Panc1 (cell line): ENCODE data around the gene C1RL. TPM values are rescaled to one million over a fixed set of nuclear protein-coding genes. Genes with fewer than 3 reads are reported as not detected.

Experiments used
- ATAC-seq: fragments of 200-7000 bp; cut with Tn5 transposase; 2 replicates; pipeline ENCODE4 v1.9.1; 2020; ENCODE audit warnings: mild to moderate bottlenecking, moderate library complexity
- BruUV-seq: library from RNA; stranded (reverse); fragments of 400-500 nt; replicated peaks from 2 replicates; lab custom pipeline; 2021; lab: Mats Ljungman, UMichigan
- CTCF ChIA-PET: fragments of 300-600 bp; sonication (Branson Sonifier 250); formaldehyde crosslinking; loops from one replicate; lab custom pipeline; 2022; ENCODE audit warnings: antibody characterized with exemption; lab: Charles Lee
- POLR2A ChIA-PET: fragments of 300-600 bp; sonication (Branson Sonifier 250); formaldehyde crosslinking; loops from one replicate; lab custom pipeline; 2022; ENCODE audit warnings: antibody characterized with exemption; lab: Charles Lee
- DNase-seq: peaks from one replicate; pipeline ENCODE4 v3.0.0-alpha.2; 2010; ENCODE audit warnings: low read depth, low spot score
- H3K27ac ChIP-seq: 2 replicates; pipeline ENCODE4 v1.5.1; 2011; ENCODE audit warnings: mild to moderate bottlenecking, low read length, inconsistent platforms
- H3K27me3 ChIP-seq: fragments of 200-500 bp; sonication (Bioruptor generic); 2 replicates; pipeline ENCODE4 v1.6.0; 2014; ENCODE audit warnings: low read length, inconsistent platforms; ENCODE audit not compliant: control insufficient read depth, insufficient read depth
- H3K36me3 ChIP-seq: fragments of 200-500 bp; sonication (Bioruptor generic); 2 replicates; pipeline ENCODE4 v1.5.1; 2014; ENCODE audit warnings: inconsistent platforms, mild to moderate bottlenecking, low read length, moderate library complexity; ENCODE audit not compliant: control insufficient read depth, insufficient read depth
- H3K4me1 ChIP-seq: 2 replicates; pipeline ENCODE4 v1.5.1; 2011; ENCODE audit warnings: inconsistent platforms, mild to moderate bottlenecking, low read length, moderate library complexity; ENCODE audit not compliant: control insufficient read depth, insufficient read depth
- H3K4me3 ChIP-seq, 2 experiments: 2 replicates each; pipeline ENCODE4 v1.5.1; 2011 to 2012; ENCODE audit warnings: low read depth in 2 of 2, low read length in 2 of 2, mild to moderate bottlenecking in 2 of 2, inconsistent platforms in 1 of 2, moderate library complexity in 1 of 2
- H3K9me3 ChIP-seq: fragments of 200-500 bp; sonication (Bioruptor generic); 2 replicates; pipeline ENCODE4 v1.5.1; 2014; ENCODE audit warnings: low read depth, mild to moderate bottlenecking, inconsistent platforms, low read length, moderate library complexity; ENCODE audit not compliant: control insufficient read depth, insufficient read depth
- CTCF ChIP-seq: fragments of 450-650 bp; IDR thresholded peaks from 2 replicates; pipeline ENCODE4 v1.5.1; 2017; ENCODE audit warnings: mild to moderate bottlenecking
- POLR2AphosphoS5 ChIP-seq: IDR thresholded peaks from 2 replicates; pipeline ENCODE4 v1.6.1; 2012; ENCODE audit warnings: mild to moderate bottlenecking, low read depth, low read length, moderate library complexity
- SIN3A ChIP-seq: IDR thresholded peaks from 2 replicates; pipeline ENCODE4 v1.6.1; 2012; ENCODE audit warnings: low read depth, mild to moderate bottlenecking, low read length, moderate library complexity, borderline replicate concordance; ENCODE audit not compliant: insufficient read depth
- TCF7L2 ChIP-seq: IDR thresholded peaks from 2 replicates; pipeline ENCODE4 v1.6.1; 2011; ENCODE audit warnings: mild to moderate bottlenecking, low read depth, low read length, inconsistent platforms
- in situ Hi-C: cut with HindIII; loops from 2 replicates; pipeline ENCODE4 v1.10.0; 2016; ENCODE audit warnings: low sequenced_read_pairs, low pct_unique_long_range_greater_than_20kb
- intact Hi-C: fragments of 100-400 bp; cut with micrococcal nuclease; formaldehyde crosslinking; loops from one replicate; pipeline ENCODE4 v1.10.0; 2022; ENCODE audit not compliant: unreplicated experiment
- total RNA-seq: library from RNA; stranded (reverse); gene quantifications from one replicate; pipeline ENCODE4 v1.2.1, GENCODE V29; 2021; ENCODE audit not compliant: unreplicated experiment
- TF ChIP-seq, protein P1 (sequence below), 2 experiments: IDR thresholded peaks; 2 replicates each; pipeline ENCODE4 v1.6.1; 2011 to 2012; ENCODE audit warnings: low read depth in 2 of 2, control low read depth in 1 of 2, low read length in 1 of 2, mild to moderate bottlenecking in 1 of 2, moderate library complexity in 1 of 2; ENCODE audit not compliant: insufficient read depth in 1 of 2

The C1RL gene
- total RNA-seq, 1 experiment from 2014 or later = 10.7 TPM

DNA sequence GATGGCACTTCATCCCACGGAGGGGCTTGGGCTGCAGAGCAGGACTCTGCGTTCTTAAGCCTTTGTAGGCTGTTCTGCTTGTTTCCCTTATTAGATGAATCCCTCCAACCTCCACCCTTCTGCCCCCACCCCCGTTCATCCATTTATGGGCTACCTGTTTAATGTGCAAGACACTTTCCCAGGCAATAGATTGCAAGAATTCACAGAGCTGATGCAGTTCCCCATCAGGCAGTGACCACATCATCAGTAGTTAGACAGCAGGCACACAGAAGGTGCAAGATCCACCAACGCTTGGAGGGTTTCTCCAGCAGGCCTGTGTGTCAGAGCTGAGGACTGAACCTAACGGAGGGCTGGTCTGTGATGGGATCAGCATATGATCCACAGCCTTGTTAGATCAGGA lies 15.5 kb downstream of the C1RL start:
- no TSS peak for BruUV-seq
- no peaks in the 10 kb centered on the region for H3K36me3 ChIP-seq
- H3K4me1 ChIP-seq = no peaks in the 10 kb centered on the region
- intact Hi-C loops (no loop called here), in situ Hi-C loops (no loop called here)
- no peaks in the 10 kb centered on the region for H3K27me3 ChIP-seq
- no peak for DNase-seq
- no peak for ATAC-seq
- no peaks in the 10 kb centered on the region for H3K9me3 ChIP-seq
- H3K4me3 ChIP-seq = no peak overlapping the region
- TF ChIP-seq SIN3A = no peak
- TF ChIP-seq POLR2AphosphoS5 = no peak
- no peak for TF ChIP-seq CTCF
- TF ChIP-seq, protein P1, sequence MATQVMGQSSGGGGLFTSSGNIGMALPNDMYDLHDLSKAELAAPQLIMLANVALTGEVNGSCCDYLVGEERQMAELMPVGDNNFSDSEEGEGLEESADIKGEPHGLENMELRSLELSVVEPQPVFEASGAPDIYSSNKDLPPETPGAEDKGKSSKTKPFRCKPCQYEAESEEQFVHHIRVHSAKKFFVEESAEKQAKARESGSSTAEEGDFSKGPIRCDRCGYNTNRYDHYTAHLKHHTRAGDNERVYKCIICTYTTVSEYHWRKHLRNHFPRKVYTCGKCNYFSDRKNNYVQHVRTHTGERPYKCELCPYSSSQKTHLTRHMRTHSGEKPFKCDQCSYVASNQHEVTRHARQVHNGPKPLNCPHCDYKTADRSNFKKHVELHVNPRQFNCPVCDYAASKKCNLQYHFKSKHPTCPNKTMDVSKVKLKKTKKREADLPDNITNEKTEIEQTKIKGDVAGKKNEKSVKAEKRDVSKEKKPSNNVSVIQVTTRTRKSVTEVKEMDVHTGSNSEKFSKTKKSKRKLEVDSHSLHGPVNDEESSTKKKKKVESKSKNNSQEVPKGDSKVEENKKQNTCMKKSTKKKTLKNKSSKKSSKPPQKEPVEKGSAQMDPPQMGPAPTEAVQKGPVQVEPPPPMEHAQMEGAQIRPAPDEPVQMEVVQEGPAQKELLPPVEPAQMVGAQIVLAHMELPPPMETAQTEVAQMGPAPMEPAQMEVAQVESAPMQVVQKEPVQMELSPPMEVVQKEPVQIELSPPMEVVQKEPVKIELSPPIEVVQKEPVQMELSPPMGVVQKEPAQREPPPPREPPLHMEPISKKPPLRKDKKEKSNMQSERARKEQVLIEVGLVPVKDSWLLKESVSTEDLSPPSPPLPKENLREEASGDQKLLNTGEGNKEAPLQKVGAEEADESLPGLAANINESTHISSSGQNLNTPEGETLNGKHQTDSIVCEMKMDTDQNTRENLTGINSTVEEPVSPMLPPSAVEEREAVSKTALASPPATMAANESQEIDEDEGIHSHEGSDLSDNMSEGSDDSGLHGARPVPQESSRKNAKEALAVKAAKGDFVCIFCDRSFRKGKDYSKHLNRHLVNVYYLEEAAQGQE (IDR thresholded peaks at IDR 0.05; ENCODE audit: insufficient read depth in 1 of 2, low read depth in 2 of 2, low read length in 1 of 2) = no peak
- TF ChIP-seq TCF7L2 = no peak
- ChIA-PET CTCF (no interaction called here), POLR2A (no interaction called here)
- H3K27ac ChIP-seq = no peak overlapping the region

- CTCF ChIA-PET = interaction anchor here (0.8 kb wide), 1 partner anchor 16 kb away, joined by 3 read pairs; the partner anchor contains the start of gene C1RL
- Histone ChIP-seq H3K27me3 (no peaks in the 10 kb centered on the region), H3K36me3 (no peaks in the 10 kb centered on the region), H3K4me3 (no peak overlapping the region), H3K4me1 (no peaks in the 10 kb centered on the region), H3K27ac (no peak overlapping the region), H3K9me3 (no peaks in the 10 kb centered on the region)
- no peak for ATAC-seq
- no peak for TF ChIP-seq SIN3A
- no peak for TF ChIP-seq CTCF
- TF ChIP-seq, protein P1 (IDR thresholded peaks at IDR 0.05; ENCODE audit: insufficient read depth in 1 of 2, low read depth in 2 of 2, low read length in 1 of 2) = no peak
- no peak for TF ChIP-seq TCF7L2
- TF ChIP-seq POLR2AphosphoS5 = no peak
- no peak for DNase-seq
- no TSS peak for BruUV-seq
- POLR2A ChIA-PET = no interaction called here
- in situ Hi-C loops (no loop called here), intact Hi-C loops (no loop called here)
Measured at GRCh38 chr12:7092986-7093460, 16.0 kb downstream of the C1RL start.
